ENCODE data around the gene TFDP1.

The TFDP1 gene

DNA sequence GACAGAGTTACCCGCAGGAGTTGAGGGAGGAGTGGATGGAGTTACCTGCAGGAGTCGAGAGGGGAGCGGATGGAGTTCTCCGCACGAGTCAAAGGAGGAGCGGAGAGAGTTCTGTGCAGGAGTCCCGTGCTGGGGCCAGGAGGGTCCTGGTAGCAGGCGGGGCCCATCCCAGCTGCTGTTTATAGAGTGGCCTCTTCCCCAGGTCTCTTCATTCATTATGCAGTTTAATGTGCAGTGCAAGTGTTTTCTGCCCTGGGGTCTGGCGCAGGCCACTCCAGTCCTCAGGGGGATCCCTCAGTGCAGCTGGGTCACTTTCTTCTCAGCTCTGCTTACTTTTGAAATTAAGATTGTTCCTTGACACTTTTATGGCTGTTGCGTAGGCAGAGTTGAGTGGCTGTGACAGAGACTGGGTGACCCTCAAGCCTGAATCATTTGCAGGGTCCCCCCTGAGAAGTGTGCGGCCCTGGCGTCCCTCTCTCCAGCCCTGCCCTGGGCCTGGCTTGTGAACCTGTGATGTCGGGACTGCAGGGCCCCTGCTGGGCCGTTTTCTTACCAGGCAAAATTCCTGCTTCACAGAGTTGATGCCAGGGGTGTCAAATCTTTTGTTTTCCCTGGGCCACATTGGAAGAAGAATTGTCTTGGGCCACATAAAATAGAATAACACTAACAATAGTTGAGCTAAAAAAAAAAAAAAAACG is 17.9 kb downstream of the TFDP1 start:
- no peaks in the 10 kb centered on the region for H3K27me3 ChIP-seq (ENCODE audit: low read length)
- H3K4me2 ChIP-seq (ENCODE audit: low read depth, low read length, poor library complexity, severe bottlenecking): no peak overlapping the region
- H3K9me2 ChIP-seq (replicated peaks; ENCODE audit: insufficient read depth, low read length): no peaks in the 10 kb centered on the region
- no peaks in the 10 kb centered on the region for H3K9me3 ChIP-seq (ENCODE audit: insufficient read depth, low read length)
- H3F3A ChIP-seq (ENCODE audit: insufficient read depth): no peaks in the 10 kb centered on the region
- H3K27ac ChIP-seq (ENCODE audit: low read depth, low read length): no peak overlapping the region
- H2AFZ ChIP-seq (ENCODE audit: low read depth, low read length, severe bottlenecking): no peak overlapping the region
- peaks cover 100% of the 10 kb centered on the region for H3K79me2 ChIP-seq (ENCODE audit: insufficient read depth, low read length)
- no peak overlapping the region for H3K9ac ChIP-seq (ENCODE audit: low read length)
- peaks cover 27% of the 10 kb centered on the region for H4K20me1 ChIP-seq (ENCODE audit: low read depth, low read length)
- no peak for TF ChIP-seq EZH2phosphoT487 (conservative IDR thresholded peaks at IDR 0.05; ENCODE audit: low read length)
- TF ChIP-seq, protein P1, sequence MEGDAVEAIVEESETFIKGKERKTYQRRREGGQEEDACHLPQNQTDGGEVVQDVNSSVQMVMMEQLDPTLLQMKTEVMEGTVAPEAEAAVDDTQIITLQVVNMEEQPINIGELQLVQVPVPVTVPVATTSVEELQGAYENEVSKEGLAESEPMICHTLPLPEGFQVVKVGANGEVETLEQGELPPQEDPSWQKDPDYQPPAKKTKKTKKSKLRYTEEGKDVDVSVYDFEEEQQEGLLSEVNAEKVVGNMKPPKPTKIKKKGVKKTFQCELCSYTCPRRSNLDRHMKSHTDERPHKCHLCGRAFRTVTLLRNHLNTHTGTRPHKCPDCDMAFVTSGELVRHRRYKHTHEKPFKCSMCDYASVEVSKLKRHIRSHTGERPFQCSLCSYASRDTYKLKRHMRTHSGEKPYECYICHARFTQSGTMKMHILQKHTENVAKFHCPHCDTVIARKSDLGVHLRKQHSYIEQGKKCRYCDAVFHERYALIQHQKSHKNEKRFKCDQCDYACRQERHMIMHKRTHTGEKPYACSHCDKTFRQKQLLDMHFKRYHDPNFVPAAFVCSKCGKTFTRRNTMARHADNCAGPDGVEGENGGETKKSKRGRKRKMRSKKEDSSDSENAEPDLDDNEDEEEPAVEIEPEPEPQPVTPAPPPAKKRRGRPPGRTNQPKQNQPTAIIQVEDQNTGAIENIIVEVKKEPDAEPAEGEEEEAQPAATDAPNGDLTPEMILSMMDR (IDR thresholded peaks at IDR 0.05; ENCODE audit: insufficient read depth, low read length, poor library complexity, severe bottlenecking): no peak
- H3K36me3 ChIP-seq (ENCODE audit: low read length): peaks cover 8% of the 10 kb centered on the region; the same call in 1 of the 2 replicates
- H3K4me3 ChIP-seq (ENCODE audit: insufficient read depth, low read length, poor library complexity, severe bottlenecking): no peak overlapping the region

DNA sequence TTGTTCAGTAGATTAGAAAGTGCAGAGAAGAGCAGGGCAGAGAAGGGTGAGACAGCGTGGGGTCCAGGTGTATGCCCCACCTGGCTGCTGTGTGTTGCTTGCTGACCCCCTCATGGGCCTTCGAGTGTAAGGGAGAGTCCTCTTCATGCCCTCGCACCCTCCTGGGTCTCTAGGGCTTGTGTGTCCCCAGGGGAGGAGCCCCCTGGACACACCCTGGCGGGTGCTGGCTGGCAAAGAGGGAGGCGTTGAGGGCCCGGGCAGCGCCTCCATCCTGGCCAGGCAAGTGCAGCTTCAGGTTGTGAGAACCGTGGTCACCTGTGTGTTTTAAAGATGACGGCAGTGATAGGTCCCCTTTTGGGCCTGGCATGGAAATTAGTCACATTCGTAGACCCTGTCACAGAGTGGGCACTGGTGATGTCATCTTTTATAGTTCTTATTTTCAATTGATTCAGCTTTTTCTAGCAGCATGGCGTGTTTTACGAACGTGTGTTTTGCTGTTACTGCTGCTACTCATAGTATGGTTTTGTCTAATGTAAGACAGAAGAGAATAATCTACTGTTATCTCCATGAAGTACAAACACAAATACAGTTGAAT is 18.7 kb downstream of the TFDP1 start:
- H3K36me3 ChIP-seq (ENCODE audit: low read length): peaks cover 5% of the 10 kb centered on the region; the same call in 1 of the 2 replicates
- no peaks in the 10 kb centered on the region for H3K27me3 ChIP-seq (ENCODE audit: low read length)
- no peaks in the 10 kb centered on the region for H3K9me3 ChIP-seq (ENCODE audit: insufficient read depth, low read length)
- no peak overlapping the region for H3K9ac ChIP-seq (ENCODE audit: low read length)
- H4K20me1 ChIP-seq (ENCODE audit: low read depth, low read length): peaks cover 24% of the 10 kb centered on the region
- H3K4me3 ChIP-seq (ENCODE audit: insufficient read depth, low read length, poor library complexity, severe bottlenecking): no peak overlapping the region
- H2AFZ ChIP-seq (ENCODE audit: low read depth, low read length, severe bottlenecking): no peak overlapping the region
- no peaks in the 10 kb centered on the region for H3F3A ChIP-seq (ENCODE audit: insufficient read depth)
- no peak overlapping the region for H3K27ac ChIP-seq (ENCODE audit: low read depth, low read length)
- peaks cover 100% of the 10 kb centered on the region for H3K79me2 ChIP-seq (ENCODE audit: insufficient read depth, low read length)
- no peaks in the 10 kb centered on the region for H3K9me2 ChIP-seq (replicated peaks; ENCODE audit: insufficient read depth, low read length)
- no peak overlapping the region for H3K4me2 ChIP-seq (ENCODE audit: low read depth, low read length, poor library complexity, severe bottlenecking)
- no peak for TF ChIP-seq EZH2phosphoT487 (conservative IDR thresholded peaks at IDR 0.05; ENCODE audit: low read length)
- TF ChIP-seq, protein P1 (IDR thresholded peaks at IDR 0.05; ENCODE audit: insufficient read depth, low read length, poor library complexity, severe bottlenecking): no peak

DNA sequence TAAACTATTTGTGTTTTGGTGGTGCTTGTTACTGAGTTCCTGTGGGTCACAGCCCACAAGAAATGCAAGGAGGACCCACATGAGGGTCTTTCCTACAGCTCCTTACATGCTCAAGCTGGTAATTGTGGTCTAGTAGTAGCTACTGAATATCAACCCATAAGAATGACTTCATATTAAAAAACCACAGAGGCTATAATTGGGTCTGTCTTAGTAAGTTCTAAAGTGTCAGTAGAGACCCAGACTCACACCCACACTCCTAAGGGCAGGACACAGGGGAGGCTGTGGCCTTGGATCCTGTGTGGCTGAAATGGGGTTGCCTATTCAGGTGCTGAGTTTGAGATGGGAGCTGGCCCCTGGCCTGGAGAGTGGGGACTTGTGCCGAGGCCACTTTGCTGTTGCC is 19.6 kb downstream of the TFDP1 start:
- H4K20me1 ChIP-seq (ENCODE audit: low read depth, low read length): peaks cover 15% of the 10 kb centered on the region
- peaks cover 100% of the 10 kb centered on the region for H3K79me2 ChIP-seq (ENCODE audit: insufficient read depth, low read length)
- no peak overlapping the region for H2AFZ ChIP-seq (ENCODE audit: low read depth, low read length, severe bottlenecking)

More for the DNA sequence above, 19.6 kb downstream of the TFDP1 start:
- Histone ChIP-seq H3K4me3 (ENCODE audit: insufficient read depth, low read length, poor library complexity, severe bottlenecking) (no peak overlapping the region), H3K9me2 (replicated peaks; ENCODE audit: insufficient read depth, low read length) (no peaks in the 10 kb centered on the region), H3K9ac (ENCODE audit: low read length) (no peak overlapping the region), H3K27ac (ENCODE audit: low read depth, low read length) (no peak overlapping the region), H3K36me3 (ENCODE audit: low read length) (peaks cover 1% of the 10 kb centered on the region; the same call in 1 of the 2 replicates), H3K9me3 (ENCODE audit: insufficient read depth, low read length) (no peaks in the 10 kb centered on the region), H3F3A (ENCODE audit: insufficient read depth) (no peaks in the 10 kb centered on the region), H3K4me2 (ENCODE audit: low read depth, low read length, poor library complexity, severe bottlenecking) (no peak overlapping the region), H3K27me3 (ENCODE audit: low read length) (no peaks in the 10 kb centered on the region)
- TF ChIP-seq EZH2phosphoT487 (conservative IDR thresholded peaks at IDR 0.05; ENCODE audit: low read length): no peak
- TF ChIP-seq, protein P1 (IDR thresholded peaks at IDR 0.05; ENCODE audit: insufficient read depth, low read length, poor library complexity, severe bottlenecking): no peak
